Measurements from ENCODE around the gene USP24.

DNA sequence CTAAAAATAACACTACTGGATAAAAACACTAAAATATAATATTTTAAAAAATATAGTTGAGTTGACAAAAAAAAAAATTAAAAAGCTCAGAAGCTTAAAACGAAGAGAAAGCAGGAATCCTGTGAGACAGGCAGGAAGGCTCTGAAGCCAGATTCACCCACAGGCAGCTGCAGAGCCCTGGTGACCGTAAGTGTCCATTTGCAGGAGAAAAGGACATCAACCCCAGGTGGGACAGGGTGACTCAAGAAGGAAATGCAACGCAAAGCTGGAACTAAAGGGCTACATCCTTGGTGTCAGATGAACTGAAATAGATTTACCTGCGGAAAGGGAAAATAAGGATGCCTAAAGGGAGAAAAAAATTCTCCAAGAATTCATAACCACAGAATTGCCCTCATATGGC lies 46.8 kb downstream of the USP24 start:
- TF ChIP-seq, protein P1, sequence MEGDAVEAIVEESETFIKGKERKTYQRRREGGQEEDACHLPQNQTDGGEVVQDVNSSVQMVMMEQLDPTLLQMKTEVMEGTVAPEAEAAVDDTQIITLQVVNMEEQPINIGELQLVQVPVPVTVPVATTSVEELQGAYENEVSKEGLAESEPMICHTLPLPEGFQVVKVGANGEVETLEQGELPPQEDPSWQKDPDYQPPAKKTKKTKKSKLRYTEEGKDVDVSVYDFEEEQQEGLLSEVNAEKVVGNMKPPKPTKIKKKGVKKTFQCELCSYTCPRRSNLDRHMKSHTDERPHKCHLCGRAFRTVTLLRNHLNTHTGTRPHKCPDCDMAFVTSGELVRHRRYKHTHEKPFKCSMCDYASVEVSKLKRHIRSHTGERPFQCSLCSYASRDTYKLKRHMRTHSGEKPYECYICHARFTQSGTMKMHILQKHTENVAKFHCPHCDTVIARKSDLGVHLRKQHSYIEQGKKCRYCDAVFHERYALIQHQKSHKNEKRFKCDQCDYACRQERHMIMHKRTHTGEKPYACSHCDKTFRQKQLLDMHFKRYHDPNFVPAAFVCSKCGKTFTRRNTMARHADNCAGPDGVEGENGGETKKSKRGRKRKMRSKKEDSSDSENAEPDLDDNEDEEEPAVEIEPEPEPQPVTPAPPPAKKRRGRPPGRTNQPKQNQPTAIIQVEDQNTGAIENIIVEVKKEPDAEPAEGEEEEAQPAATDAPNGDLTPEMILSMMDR (IDR thresholded peaks at IDR 0.05; ENCODE audit: low read depth, low read length, poor library complexity, severe bottlenecking) = no peak
- TF ChIP-seq EZH2phosphoT487 (IDR thresholded peaks at IDR 0.05; ENCODE audit: borderline replicate concordance, low read length) = no peak

Measured in DOHH2 (cell line).